HT1080 (cell line): ENCODE data around the gene ROR2. TPM values are rescaled to one million over a fixed set of nuclear protein-coding genes. Genes with fewer than 3 reads are reported as not detected.
A peak's percentile ranks its signal among the peaks of the same experiment; 100 is the strongest.
"Not testable (repeated sequence)": the region's sequence is repeated elsewhere in the genome, so short reads cannot be mapped to it uniquely, and the experiment has no call there.

Experiments
- DNase-seq: peaks from one replicate; pipeline ENCODE4 v3.0.0-alpha.2; 2015; ENCODE audit warnings: low read depth
- total RNA-seq: library from RNA; depleted of rRNA; stranded (reverse); fragments of >200 nt; shearing (Covaris generic); gene quantifications from 2 replicates; pipeline ENCODE4 v1.2.3, GENCODE V29; 2014

Gene ROR2
- total RNA-seq, 1 experiment from 2014 or later = 0.29 TPM

- DNase-seq = no peak
These were observed 295.5 kb downstream of the ROR2 start for GRCh38 chr9:91654527-91654926.

GRCh38 chr9:91647371-91647770 lies 302.7 kb downstream of the ROR2 start:
- no peak for DNase-seq

DNA sequence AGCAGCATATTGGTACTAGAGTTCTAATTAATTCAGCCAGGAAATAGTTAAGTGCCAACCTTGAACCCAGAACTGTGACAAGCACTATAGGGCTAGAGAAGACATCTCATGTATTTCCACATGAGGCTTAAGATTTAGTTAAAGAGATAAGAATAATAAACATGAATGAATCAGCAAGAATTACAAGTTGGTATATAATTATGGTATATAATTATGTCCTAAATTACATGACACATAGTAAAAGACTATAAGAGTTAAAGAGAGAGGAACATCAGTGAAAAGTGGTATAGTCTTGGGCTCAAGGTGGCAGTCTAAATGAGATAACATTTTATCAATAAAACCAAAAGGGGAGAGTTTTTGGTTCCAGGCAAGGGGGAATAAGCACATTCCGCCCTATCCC lies 303.3 kb downstream of the ROR2 start:
- no peak for DNase-seq

DNA sequence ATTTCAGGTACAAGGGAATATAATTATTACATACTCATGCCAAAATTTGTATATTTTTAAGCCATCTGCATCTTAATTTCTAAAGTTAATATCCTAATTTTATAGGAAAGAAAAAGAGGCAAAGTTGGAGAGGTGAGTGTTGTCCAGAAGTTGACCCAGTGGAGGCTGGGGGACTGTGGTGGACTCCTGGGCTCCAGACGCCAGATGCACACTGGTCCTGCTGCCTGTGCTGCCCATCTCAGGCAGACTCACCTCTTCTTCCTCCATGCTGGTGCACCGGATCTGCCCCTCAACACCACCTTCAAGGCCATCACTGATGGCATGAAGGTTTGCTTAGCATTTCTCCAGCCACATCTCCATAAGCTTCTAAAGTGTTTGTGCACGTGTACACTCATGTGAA lies 305.6 kb downstream of the ROR2 start:
- DNase-seq = no peak

GRCh38 chr9:91643481-91644077 lies 306.4 kb downstream of the ROR2 start:
- no peak for DNase-seq

DNA sequence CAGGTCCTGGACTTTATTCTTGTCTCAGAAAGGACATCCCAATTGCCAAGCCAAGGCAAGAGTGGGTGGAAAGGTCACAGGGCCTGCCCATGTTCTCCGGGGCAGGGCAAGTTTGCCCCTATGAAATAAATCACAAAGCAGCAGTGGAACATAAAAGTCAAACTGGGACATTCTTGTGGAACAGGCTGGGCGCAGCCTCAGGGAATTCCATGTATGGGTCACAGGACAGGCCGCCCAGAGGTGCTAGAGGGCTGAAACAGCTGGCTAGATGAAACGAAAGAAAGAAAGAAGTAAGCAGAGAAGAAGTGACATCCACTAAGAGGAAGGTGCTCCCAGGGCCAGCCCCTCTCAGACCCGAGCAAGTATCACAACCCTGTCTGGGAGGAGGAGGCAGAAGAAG lies 307.3 kb downstream of the ROR2 start:
- no peak for DNase-seq

- no peak for DNase-seq
These were observed 309.6 kb downstream of the ROR2 start for GRCh38 chr9:91640428-91640827.

DNA sequence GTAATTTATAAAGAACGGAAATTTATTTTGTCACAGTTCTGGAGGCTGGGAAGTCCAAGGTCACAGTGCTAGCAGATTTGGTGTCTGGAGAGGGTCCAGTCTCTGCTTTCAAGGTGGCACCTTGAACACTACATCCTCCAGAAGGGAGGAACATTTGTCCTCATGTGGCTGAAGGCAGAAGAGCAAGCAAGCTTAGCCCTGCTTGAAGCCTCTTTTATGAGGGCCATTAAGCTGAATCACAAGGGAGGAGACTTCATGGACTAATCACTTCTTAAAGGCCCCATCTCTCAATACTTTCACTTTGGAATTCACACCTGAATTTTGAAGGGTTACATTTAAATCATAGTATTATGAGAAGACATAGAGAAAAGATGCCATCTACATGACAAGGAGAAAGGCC lies 311.0 kb downstream of the ROR2 start:
- no peak for DNase-seq

DNA sequence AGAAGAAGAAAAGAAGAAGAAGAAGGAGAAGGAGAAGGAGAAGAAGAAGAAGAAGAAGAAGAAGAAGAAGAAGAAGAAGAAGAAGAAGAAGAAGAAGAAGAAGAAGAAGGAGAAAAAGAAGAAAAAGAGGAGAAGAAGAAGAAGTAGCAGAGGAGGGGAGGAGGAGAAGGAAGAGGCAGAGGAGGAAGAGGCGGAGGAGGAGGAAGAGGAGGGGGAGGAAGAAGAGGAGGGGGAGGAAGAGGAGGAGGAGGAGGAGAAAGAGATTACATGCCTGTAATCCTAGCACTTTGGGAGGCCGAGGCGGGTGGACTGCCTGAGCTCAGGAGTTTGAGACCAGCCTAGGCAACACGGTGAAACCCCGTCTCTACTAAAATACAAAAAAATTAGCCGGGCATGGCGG lies 315.2 kb downstream of the ROR2 start:
- DNase-seq = not testable (repeated sequence)

DNA sequence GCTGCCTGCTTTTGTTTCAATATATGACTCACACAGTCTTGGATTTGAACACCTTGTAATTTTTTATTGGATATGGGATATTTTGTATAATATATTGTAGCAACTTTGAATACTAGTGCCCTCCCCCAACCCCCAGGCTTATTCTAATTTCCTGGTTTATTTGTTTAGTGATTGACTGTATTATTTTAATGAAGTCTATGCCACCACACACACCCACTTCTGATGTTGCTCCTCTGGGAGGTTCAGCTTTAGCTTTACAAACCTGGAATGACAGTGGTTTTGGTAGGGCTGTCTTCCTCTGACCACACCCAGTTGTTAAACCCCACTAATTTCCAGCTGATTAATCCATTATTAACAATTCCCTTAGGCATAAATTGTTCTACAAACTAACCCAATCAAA lies 320.3 kb downstream of the ROR2 start:
- DNase-seq = no peak

DNA sequence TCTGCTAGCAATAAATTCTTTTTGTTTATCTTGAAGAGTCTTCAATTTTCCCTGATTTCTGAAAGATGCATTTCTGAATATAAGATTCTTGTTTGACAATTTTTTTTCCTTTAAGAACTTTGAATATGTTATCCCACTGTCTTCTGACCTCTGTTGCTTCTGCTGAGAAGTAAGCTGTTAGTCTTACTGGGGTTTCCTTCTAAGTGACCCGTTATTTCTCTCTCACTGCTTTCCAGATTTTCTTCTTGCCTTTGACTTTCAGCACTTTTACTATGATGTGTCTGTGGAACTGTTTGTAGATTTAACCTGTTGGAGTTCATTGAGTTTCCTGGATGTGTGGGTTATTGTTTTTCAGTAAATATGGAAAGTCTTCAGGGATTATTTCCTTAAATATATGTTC lies 321.1 kb downstream of the ROR2 start:
- no peak for DNase-seq

- no peak for DNase-seq
These were observed 324.7 kb downstream of the ROR2 start for GRCh38 chr9:91625331-91625730.

DNA sequence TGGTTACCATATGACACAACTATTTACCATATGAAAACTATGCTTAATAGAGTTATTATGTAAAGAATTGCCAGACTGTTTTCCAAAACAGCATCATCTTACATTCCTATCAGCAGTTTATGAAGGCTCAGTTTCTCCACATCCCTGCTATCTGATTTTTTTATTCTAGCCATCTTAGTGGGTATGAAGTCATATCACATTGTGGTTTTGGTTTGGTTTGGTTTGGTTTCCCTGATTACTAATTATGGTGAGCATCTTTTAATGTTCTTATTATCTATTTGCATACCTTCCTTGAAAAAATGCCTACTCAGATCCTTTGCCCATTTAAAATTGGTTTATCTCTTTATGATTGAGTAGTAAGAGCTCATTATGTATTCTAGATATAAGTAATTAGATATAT lies 327.0 kb downstream of the ROR2 start:
- DNase-seq = no peak

GRCh38 chr9:91622121-91622520 lies 327.9 kb downstream of the ROR2 start:
- DNase-seq = not testable (repeated sequence)

- not testable (repeated sequence) for DNase-seq
These were observed 336.0 kb downstream of the ROR2 start for GRCh38 chr9:91614044-91614443.

DNA sequence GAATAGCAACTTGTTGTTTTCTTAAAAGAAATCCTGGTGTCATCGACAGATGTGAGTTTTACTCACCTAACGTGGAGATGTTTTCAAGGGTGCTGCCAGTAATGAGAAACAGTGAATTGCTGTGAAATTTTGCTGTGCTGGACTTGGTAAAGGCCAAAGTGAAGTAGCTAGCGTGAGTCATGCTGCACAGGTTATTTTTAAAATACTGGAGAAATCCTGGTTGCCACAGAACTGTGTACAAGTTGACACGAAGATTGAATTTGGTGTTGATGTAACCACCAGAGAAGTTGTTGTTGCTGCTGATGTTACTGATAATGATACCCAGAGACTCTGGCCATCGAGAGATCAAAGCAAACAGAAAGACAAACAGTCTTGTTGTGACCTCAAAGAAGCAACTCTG lies 338.4 kb downstream of the ROR2 start:
- no peak for DNase-seq

DNA sequence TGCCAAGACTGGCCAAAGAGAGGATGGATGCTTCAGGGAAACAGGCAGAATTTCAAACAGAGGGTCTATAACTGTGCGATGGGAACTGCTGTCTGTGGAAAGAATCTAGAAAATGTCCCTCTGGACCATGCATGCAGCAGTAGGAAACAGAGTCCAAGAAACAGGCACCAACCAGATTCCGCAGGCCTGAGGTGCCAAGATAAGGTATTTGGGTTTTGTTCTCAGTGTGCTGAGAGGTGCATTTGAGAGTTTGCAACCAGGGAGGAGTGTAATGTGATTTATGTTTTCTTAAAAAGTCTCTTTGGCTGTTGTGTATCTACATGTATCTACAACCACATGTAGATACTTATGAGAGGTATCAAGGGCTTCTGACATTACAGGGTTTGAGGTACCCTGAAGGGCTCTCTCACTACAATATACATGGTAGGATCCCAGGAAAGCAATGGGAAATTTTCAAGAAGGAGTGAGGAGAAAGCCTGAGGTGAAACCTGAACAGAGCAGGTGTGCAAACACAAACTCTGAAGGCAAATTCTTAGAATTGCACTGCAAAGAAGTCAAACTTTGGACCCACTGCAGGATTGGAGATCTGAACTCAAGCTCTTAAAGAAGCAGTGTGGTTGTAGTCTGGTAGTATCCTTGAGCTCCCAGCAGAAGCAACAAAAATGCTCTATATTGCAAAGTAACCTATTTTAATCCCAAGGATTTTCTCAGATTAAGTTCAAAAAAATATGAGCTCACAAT lies 343.6 kb downstream of the ROR2 start:
- no peak for DNase-seq

GRCh38 chr9:91604451-91605179 lies 345.4 kb downstream of the ROR2 start:
- no peak for DNase-seq

GRCh38 chr9:91603932-91604331 lies 346.1 kb downstream of the ROR2 start:
- DNase-seq = no peak

- no peak for DNase-seq
These were observed 350.5 kb downstream of the ROR2 start for GRCh38 chr9:91599564-91599963.

GRCh38 chr9:91591627-91592026 lies 358.4 kb downstream of the ROR2 start:
- no peak for DNase-seq

- peak; percentile 10 for DNase-seq
These were observed 360.9 kb downstream of the ROR2 start for GRCh38 chr9:91589101-91589553.

- DNase-seq = no peak
These were observed 363.7 kb downstream of the ROR2 start for GRCh38 chr9:91586282-91586681.
